ENCODE measurements around the gene DNAL1. TPM values are rescaled to one million over a fixed set of nuclear protein-coding genes. Genes with fewer than 3 reads are reported as not detected.

DNAL1 gene
- total and polyA plus RNA-seq, 8 donors = 0.29 to 12.9 (median 7.7) TPM; not detected in 1

DNA sequence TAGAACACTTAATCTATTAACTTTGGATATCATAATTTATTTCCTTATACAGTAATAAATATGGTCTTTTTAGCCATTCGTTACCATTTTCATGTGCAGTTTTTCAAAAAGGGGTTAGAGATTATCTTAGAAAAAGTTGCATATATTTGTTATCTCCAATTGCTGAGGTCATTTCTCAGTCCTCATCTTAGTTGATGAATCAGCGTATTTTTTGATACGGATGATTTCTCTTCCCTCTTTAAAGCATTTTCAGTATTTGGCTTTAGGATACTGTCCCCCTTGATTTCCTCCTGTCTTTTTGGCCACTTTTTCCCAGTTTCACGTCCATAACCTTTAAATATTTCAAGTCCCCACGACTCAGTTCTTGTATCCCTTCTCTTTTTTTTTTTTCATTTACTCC, 21.8 kb downstream of the DNAL1 start:
- Histone ChIP-seq H3K27ac (no peak overlapping the region), H3K9me3 (no peaks in the 10 kb centered on the region), H3K4me3 (no peak overlapping the region), H3K27me3 (no peaks in the 10 kb centered on the region), H3K4me1 (no peaks in the 10 kb centered on the region), H3K36me3 (peaks cover 0 to 43% (median 14%) of the 10 kb centered on the region in 4 donors)
- WGBS, 5 donors = 85 to 94% (median 93%) methylated on average over 5 of the region's 5 CpGs
- intact Hi-C loops (cut with DNase I; ENCODE audit: low total_unique reads) = no loop called here
- TF ChIP-seq POLR2A (IDR thresholded peaks at IDR 0.05) = no peak
- no peak for TF ChIP-seq EP300 (IDR thresholded peaks at IDR 0.05)
- TF ChIP-seq, protein P1, sequence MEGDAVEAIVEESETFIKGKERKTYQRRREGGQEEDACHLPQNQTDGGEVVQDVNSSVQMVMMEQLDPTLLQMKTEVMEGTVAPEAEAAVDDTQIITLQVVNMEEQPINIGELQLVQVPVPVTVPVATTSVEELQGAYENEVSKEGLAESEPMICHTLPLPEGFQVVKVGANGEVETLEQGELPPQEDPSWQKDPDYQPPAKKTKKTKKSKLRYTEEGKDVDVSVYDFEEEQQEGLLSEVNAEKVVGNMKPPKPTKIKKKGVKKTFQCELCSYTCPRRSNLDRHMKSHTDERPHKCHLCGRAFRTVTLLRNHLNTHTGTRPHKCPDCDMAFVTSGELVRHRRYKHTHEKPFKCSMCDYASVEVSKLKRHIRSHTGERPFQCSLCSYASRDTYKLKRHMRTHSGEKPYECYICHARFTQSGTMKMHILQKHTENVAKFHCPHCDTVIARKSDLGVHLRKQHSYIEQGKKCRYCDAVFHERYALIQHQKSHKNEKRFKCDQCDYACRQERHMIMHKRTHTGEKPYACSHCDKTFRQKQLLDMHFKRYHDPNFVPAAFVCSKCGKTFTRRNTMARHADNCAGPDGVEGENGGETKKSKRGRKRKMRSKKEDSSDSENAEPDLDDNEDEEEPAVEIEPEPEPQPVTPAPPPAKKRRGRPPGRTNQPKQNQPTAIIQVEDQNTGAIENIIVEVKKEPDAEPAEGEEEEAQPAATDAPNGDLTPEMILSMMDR (IDR thresholded peaks at IDR 0.05) = no peak
- TF ChIP-seq POLR2AphosphoS5 (IDR thresholded peaks at IDR 0.05) = no peak
- no peak for DNase-seq

DNA sequence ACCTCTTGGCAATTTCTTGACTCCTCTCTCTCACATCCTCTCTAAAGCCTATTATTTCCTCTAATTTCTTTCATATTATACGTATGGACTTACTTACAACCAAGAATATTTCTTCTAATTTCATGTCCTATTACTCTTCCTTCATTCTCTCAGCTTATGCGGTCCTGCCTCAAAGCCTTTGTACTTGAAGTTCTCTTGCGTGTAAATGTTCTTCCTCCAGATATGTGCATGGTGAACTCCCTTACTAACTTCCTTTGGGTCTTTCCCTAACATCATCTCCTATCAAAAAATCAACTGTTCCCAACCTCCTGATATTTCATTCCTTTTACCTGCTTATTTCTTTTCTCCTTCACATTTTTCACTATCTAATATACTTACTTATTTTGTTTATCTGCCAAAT, 23.1 kb downstream of the DNAL1 start:
- WGBS, 5 donors = 87 to 93% (median 91%) methylated on average over 3 of the region's 3 CpGs
- Histone ChIP-seq H3K27me3 (no peaks in the 10 kb centered on the region), H3K4me1 (no peaks in the 10 kb centered on the region), H3K27ac (no peak overlapping the region), H3K4me3 (no peak overlapping the region), H3K9me3 (no peaks in the 10 kb centered on the region), H3K36me3 (peaks cover 0 to 47% (median 19%) of the 10 kb centered on the region in 4 donors)
- DNase-seq = no peak
- intact Hi-C loops (cut with DNase I; ENCODE audit: low total_unique reads) = no loop called here
- TF ChIP-seq, protein P1 (IDR thresholded peaks at IDR 0.05) = no peak
- TF ChIP-seq EP300 (IDR thresholded peaks at IDR 0.05) = no peak
- TF ChIP-seq POLR2A (IDR thresholded peaks at IDR 0.05) = no peak
- no peak for TF ChIP-seq POLR2AphosphoS5 (IDR thresholded peaks at IDR 0.05)

DNA sequence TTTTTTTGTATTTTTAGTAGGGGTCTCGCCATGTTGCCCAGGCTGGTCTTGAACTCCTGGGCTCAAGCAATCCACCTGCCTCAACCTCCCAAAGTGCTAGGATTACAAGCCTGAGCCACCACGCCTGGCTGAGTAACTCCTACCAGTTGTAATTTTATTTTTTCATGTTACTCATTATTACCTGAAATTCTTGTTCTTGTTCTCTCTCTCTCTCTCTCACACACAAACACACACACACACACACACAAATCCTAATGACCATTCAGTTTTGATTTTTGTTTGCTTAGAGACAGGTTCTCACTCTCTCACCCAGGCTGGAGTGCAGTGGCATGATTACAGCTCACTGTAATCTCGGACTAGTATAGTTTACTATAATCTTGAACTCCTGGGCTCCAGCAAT, 30.2 kb downstream of the DNAL1 start:
- TF ChIP-seq POLR2A (IDR thresholded peaks at IDR 0.05) (no peak), EP300 (IDR thresholded peaks at IDR 0.05) (no peak), POLR2AphosphoS5 (IDR thresholded peaks at IDR 0.05) (no peak)
- TF ChIP-seq, protein P1 (IDR thresholded peaks at IDR 0.05) = no peak
- H3K27ac ChIP-seq = no peak overlapping the region
- intact Hi-C loops (cut with DNase I; ENCODE audit: low total_unique reads) = no loop called here
- H3K36me3 ChIP-seq = peaks cover 0 to 50% (median 24%) of the 10 kb centered on the region in 4 donors
- DNase-seq = peak in 1 of 2 donors; percentile 22
- 69 to 87% (median 78%) methylated on average over 3 of the region's 3 CpGs for WGBS, 5 donors
- H3K27me3 ChIP-seq = no peaks in the 10 kb centered on the region
- no peaks in the 10 kb centered on the region for H3K4me1 ChIP-seq
- no peaks in the 10 kb centered on the region for H3K9me3 ChIP-seq
- H3K4me3 ChIP-seq = no peak overlapping the region

DNA sequence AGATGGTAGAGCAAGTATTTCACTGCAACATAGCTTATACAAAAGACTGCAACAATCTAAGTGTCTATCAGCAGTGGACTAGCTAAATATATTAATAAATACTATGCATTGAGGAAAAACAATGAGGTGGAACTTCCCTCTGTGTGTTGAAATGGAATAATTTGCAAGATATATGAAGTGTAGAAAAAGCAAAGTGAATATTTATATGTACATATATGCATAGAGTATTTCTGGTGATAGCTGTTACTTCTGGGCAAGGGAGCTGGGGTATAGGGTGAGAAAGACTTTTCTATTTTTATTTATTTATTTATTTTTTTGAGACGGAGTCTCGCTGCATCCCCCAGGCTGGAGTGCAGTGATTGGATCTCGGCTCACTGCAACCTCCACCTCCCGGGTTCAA, 33.9 kb downstream of the DNAL1 start:
- H3K36me3 ChIP-seq = peaks cover 0 to 35% (median 8%) of the 10 kb centered on the region in 4 donors
- H3K9me3 ChIP-seq = no peaks in the 10 kb centered on the region
- H3K4me1 ChIP-seq = no peaks in the 10 kb centered on the region
- H3K4me3 ChIP-seq = no peak overlapping the region
- no peak overlapping the region for H3K27ac ChIP-seq
- DNase-seq = no peak
- intact Hi-C loops (cut with DNase I; ENCODE audit: low total_unique reads) = no loop called here
- WGBS, 5 donors = 91 to 99% (median 98%) methylated on average over 4 of the region's 4 CpGs
- no peak for TF ChIP-seq POLR2AphosphoS5 (IDR thresholded peaks at IDR 0.05)
- TF ChIP-seq, protein P1 (IDR thresholded peaks at IDR 0.05) = no peak
- no peak for TF ChIP-seq POLR2A (IDR thresholded peaks at IDR 0.05)
- no peak for TF ChIP-seq EP300 (IDR thresholded peaks at IDR 0.05)
- H3K27me3 ChIP-seq = no peaks in the 10 kb centered on the region
